Effector CD8-positive, alpha-beta T cell (primary cell): ENCODE data around the gene TIMM22.

Experiments used
- DNase-seq: peaks from one replicate; lab custom pipeline; 2025; lab: John Stamatoyannopoulos, UW

TIMM22 gene

DNA sequence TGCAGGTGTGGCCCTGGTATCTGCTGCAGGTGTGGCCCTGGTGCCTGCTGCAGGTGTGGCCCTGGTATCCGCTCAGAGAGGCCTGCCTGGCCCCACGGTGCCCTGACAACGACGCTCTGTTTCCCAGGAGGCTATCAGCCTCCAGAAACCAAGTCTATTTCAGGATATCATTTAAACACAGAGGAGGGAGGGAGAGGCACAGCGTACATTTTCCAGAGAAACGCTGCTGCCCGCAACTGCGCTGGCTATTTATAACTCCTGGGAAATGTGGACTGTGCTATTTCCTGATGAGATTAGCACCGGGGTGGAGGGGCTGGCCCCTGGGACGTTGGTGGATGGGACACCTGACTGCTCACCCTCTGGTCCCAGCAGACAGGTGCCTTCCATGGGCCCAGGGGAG, 22.5 kb downstream of the TIMM22 start:
- DNase-seq, result no peak

DNA sequence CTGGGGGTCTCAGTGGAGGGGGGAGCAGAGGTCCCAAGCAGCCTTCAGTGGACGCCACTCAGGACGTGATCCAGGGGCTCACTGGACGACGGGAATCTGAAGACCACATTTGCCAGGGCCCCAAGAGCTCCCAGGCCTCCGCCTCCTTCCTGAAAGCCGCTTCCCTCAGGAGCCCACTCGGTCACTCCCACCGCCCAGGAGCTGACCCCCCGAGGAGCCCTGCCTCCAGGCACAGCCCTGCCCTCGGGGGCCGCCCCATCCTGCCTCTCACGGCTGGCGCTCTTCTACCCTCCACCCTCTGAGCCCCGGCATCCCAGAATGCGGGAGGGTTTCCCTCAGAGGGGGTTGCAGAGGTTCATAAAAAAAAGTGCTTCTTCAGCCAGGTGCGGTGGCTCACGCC, 24.2 kb downstream of the TIMM22 start:
- no peak for DNase-seq

DNA sequence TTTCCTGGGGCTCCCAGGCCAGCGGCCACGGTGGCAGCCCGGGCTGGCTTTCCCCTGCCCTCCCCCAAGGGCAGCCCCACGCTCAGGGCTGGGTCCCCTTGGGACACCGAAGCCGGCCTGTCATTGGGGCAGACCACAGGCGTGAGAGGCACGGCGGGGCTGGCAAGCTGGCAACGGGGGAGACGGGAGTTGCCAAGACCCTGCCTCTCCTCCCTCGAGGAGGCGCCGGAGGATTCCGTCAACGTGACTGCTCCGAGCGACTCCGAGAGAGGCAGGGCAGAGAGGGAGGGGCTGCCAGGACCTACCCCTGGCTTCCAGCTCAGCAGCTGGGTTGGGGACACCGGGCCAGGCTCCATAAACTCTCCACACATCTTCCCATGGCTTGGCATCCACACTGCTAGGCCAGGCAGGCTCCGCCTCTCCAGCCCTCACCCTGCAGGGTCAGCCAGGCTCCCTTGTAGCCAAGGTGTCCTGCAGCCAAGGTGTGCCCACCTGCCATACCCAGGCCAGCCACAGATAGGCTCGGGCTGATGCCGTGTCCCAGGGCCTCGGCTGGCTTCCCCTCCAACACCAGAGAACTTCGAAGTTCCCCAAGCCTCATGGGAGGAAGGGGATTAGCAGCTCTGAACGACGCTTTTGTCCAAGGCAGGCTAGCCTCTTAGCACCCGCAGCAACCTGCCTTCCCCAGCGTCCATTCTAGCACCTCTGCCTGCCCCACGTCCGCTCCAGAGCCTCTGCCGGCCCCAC, 25.5 kb downstream of the TIMM22 start:
- no peak for DNase-seq

DNA sequence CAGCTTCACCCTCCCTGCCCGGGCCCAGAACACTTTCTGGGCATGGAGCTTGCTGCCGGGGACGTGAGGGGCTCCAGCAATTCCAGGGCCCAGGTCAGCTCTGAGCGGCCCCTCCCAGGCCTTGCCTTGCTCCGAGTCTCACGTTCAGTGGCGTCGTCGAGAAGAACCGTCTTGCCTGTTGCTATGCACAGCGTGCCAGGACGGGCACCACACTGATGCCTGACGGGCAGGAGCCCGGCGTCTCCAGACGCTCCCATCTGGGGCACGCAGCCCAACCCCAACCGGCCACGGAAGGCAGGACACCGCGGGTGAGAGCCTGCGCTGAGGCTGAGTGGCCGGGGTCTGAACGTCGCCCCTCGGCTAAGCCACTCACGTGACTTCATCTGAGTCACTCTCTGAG, 27.1 kb downstream of the TIMM22 start:
- DNase-seq, result no peak

DNA sequence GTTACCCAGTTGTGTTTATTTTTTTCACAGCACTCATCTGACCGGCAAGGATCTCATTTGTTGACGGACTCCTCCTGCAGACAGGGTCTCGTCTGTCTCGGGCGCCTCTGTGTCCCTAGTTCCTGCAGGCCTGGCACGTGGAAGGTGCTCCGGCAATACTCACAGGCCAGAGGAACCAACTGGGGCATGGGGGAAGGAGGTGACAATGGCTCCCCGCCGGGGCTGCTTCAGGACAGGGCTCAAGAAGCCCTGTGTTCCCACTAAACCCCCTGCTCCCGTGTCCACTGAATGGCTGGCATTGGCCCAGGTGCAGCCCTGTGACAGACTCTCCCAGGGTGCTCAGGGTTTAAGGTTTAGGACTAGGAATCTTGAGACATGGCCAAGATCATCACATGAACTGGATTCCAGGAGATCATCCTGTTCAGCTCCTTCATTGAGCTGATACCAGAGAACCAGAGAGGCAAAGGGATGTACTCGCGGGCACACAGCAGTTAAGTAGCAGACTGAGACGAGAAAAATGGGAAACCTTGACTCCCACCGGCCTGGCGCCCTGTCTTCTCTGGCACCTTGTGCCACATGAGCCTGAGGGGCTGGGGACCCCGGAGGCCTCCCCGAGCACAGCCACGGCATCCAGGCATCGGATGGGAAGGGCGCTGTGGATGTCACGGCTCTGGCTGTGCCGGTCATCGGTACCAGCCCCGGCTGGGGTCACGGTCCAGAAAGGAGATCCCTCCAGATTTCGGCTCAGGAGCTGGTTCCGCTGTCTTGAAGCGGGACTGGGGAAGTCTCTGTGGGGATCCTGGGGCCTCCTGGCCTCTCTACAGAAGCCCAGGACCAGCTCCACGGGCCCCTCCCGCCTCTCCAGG, 29.0 kb downstream of the TIMM22 start:
- DNase-seq, result no peak

DNA sequence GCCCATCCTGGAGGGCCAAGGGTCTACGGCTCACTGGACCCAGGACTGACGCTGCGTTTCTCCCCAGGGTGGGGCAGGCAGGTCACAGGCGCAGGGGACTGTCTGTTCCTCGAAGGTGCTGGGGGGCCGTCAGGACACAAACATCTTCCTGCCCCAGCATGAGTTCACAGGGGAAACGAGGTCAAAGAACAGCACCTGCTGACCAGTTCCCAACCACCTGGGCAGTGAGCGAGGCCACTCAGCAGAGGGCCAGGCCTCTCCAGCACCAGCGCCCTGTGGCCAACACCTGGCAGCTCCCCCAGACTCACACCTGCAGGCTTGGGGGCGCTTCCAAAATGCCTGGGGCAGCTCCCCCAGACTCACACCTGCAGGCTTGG, 29.7 kb downstream of the TIMM22 start:
- no peak for DNase-seq

DNA sequence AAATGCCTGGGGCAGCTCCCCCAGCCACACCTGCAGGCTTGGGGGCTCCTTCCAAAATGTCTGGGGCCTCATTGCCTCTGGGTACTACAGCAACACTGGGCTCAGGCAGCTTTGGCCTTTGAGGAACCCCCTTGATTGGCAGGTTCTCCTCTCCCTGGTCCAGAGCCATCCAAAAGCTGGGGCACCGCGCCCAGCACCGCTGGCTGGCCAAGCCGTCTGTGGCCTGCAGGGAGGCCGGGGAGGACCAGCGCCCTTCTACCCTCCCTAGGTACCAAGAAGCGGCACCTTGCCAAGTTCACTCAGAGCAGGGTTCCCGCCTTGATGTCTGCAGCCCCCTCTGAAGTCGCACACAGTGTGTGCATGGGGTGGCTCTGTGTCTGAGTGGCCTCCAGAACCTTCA, 30.1 kb downstream of the TIMM22 start:
- no peak for DNase-seq

DNA sequence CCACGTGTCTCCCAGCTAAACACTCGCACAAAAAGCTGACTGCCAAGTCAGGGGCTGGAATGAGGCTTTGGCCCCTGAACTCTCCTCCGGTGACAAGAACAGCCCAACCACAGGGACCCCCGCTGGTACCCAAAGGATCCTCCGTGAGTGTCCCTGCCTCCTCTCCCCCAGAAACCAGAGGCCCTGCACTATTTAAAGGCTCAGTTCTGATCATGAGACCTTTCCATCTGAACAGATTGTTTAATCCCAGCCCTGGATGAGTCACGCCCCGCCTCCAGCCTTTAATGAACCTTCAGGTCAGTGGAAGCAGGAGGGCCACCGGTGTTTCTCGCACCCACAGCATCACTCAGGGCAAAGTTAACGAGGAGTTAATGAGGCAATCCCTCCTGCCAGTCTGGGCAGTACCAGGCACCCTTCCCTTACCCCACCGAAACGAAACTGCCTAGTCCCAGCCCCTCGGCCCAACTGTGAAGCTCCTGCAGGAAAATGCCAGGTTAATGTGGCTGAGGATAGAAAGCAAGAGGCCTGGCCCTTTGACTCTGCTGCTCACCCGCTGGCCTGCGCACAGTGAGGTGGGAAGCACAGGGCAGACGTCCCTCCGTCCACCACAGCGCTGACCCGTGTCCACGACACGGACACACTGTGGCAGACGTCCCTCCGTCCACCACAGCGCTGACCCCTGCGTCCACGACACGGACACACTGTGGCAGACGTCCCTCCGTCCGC, 32.4 kb downstream of the TIMM22 start:
- DNase-seq, result no peak

DNA sequence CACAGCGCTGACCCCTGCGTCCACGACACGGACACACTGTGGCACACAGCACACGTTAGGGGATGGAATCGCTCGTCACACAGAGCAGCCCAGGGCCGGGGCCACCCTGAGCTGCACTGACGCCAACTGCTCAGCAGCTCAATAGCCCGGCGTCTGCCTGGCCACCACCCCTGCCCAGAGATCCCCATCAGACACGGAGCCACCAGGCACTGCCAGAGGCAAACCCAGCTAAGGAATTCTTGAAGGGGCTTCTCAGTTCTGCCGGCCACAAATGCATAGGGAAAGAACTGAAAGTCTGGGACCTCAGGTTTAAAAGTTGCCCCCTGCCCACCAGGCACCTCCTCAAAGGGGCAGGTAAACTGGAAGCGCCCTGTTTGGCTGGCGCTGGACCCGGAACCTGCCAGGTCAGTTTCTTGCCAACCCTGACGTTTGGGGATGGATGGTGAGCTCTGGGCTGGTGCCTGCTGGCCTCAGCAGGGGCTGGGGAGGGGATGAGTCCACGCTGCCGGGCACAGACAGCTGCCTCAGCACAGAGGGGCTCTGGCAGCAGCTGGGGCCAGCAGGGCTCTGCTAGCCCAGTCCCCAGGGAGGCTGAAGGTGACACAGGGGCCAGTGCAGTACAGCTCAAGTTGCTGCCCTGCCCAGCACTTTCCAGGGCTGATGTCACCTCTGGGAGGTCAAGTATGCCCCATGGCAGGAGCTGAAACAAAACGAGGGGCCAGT, 33.2 kb downstream of the TIMM22 start:
- no peak for DNase-seq

DNA sequence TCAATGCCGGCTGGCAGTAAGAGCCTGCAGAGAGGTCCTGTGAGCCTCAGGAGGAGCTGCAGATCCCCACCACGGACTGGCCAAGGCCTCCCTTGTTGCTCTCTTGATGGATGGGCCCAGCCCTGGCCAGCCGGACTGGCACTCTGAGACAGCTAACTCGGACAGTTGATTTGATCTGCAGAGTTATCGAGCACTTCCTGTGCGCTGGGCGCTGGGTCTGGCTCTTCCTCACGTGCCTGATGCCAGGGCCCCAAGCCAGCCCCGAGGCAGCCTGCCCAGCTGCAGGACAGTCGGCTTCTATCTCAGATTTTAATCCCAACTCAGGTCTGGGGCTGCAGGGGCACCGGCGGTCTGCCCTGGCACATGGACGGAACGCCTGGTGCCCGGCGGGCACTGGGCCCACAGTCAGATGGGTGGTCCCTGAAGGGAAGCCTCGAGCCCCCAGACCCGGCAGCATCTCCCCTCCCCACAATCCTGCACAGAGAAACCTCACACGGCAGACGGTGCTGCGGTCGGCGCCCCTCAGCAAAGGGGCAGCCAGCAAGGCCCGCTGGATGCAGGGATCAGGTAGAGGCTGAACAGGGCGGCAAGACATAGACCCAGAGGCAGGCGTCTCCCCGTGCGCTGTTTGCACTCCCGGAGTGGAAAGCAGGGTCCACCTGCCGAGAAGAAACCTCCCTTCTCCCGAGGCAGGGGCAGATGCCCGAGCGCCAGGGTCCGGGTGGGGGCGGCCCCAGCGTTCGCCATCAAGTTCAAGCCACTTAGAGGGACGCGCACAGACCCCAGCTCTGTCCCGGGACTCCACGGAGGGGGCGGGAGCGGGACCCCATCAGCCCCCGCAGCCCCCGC, 34.0 kb downstream of the TIMM22 start:
- no peak for DNase-seq

DNA sequence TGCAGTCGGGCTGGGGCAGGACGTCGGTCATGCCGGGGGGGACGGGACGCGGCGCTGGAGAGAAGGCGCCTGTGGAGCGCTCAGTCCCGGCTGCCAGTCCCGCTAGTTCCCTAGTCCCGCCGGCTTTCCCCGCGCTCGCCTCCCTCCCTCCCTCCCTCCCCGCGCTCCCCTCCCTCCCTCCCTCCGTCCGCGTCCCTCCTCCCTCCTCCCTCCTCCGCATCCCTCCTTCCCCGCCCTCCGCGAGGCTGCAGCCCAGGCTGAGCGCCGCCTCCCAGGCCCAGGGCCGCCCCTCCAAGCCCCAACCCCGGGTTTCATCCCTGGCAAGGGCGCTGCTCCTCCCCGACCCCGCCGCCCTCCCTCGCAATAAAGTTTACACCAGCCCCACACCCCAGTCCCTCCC, 34.8 kb downstream of the TIMM22 start:
- DNase-seq, result no peak

DNA sequence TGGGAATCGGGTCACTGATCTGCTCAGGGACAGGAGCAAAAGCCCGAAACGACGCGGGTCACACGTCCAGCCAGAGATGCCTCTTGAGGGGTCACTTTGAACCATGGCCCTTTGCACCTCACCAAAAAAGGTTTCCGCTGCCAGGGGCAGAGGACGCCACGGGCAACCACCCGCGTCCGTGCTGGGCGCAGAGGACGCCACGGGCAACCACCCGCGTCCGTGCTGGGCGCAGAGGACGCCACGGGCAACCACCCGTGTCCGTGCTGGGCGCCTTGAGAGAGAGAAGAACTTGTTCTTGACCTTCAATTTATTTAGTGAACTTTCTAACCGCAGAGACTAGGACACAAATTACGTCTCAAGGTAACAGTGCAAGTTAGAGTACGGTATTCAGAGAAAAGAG, 35.5 kb downstream of the TIMM22 start:
- DNase-seq, result no peak

DNA sequence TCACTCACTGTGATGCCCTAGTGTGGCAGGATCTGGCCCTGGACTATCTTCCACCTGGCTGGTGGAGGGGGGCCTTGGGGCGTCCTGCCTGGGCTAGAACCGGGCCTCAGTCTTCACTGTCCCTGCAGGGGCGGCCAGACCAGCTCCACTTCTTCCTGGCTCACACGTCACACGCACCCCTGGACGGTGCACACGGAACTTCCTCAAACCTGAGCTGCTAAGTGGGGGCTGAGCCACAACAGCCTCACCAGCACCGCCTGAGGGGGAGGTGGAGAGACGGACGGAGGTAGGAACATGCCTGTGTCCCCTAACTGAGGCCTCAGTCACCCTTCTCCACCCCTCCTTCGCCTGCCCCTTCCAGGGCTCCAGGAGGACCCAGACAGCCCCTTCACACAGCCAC, 36.6 kb downstream of the TIMM22 start:
- DNase-seq, result no peak

DNA sequence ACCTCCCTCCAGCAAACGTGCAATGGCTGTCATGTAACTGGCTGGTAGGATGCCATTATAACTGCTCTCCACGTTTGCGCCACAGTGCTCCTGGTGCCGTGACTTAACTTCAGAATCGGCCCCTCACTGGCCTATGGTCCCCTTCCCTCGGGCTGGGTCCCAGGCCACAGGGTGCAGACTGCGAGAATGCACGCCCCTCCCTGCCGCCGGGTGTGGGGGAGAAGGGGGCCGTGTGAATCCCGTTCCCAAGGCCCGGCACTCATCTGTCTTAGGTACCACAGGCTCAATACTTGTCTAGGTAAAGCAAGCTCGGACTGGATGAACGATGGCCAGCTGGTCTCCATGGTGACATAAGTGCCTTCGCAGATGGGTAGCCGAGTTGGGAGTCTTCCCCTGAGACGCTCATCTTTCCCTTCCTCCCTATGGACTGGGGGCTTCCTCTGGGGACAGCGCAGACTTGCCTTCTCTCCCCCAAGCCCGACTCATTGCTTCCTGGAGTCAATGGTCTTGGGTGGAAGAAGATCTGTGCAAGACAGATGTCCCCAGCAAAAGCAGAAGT, 37.8 kb downstream of the TIMM22 start:
- no peak for DNase-seq

DNA sequence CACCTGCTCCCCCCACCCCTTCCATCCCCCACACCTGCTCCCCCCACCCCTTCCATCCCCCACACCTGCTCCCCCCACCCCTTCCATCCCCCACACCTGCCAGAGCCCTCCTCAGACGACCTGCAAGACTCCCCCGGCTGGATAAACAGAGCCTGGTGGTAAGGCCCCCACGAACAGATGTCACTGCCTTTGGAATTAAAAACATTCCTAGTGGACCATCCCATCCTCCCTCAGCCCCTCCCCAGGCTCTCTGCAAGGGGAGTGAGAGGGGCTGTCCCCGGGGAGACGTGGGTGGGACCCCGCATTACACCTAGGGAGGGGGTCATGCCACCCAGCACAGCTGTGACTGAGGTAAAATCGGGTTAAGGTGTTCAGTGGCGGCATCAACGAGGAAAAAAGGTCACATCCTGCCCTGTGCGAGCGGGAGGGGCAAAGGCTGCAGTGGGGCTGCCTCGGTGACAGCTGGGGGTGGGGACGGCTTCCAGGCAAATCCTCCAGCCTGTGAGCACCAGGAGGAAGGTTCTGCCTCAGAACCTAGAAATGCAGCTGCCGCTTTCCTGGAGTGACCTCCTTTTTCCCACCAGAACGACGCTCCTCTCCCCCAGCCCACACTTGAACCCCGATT, 38.7 kb downstream of the TIMM22 start:
- no peak for DNase-seq

DNA sequence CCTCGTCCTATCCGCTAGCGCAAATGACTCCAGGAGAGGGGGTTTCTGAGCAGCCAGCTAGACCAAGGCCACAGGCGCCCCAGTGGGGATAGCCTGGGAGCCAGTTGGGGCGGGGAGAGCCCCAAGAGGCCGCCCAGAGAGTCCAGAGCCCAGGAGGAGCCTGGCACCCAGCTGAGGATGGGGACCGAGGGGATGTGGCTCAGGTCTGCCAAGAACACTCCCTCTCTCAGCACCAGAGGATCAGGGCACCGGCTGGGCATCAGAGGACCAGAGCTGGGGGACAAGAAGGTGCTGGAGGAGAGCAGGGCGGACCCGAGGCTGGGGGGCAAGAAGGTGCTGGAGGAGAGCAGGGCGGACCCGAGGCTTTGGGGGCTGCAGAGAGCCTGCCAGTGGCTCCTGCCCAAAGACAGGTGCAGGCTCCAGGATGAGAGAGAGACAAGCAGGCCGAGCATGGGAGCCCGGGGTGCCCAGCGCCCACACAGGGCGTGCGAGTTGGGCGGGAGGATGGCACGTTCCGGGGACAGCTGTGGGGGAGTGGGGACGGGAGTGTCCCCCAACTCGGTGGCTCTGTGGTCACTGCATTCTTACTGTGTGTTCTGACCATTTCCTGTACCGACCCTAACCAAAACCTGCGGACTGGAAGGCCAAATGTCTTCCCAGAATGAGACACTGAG, 39.4 kb downstream of the TIMM22 start:
- DNase-seq, result no peak

DNA sequence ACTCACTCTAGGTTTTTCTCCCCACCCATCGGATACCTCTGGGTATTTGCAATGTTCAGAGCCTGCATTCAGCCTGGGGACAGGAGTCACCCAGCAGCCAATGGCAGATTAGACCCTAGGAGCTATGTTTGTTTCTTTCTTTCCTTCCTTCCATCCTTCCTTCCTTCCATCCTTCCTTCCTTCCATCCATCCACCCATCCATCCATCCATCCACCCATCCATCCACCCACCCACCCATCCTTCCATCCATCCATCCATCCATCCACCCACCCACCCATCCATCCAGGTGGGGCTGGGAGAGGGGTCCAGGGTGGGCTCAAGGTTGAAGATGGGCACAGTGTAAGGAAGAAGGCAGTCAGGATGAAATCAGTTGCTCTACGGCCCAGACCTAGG, 39.9 kb downstream of the TIMM22 start:
- no peak for DNase-seq

DNA sequence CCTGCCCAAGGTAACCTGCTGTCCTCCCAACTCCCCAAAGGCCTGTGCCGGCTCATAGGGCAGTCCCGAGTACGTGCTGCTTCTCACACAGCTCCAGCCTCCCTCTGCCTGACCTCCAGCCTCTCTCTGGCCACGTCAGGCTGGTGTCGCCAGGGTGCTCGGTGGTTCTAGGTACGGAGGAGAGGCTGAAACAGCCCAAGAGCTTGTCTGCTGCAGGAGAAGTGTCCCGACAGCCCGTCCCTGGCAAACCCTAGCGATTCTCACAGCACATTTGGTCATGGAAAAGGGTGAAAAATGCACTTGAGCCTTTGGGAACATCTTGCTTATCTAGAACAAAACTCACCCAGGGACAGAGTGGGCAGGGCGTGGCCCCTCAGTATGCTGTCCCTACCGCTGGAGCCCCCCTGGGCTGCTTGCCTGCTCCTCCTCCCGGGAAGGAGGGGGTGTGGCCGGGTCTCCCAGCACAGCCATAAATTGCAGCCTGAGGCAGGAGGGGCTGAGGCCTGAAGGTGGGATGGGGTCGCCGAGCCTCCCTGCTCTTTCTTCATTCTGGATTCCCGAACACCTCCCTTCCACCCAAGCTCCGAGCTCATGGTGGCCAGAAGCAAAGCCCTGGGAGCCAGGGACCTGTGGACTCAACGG, 40.4 kb downstream of the TIMM22 start:
- no peak for DNase-seq

DNA sequence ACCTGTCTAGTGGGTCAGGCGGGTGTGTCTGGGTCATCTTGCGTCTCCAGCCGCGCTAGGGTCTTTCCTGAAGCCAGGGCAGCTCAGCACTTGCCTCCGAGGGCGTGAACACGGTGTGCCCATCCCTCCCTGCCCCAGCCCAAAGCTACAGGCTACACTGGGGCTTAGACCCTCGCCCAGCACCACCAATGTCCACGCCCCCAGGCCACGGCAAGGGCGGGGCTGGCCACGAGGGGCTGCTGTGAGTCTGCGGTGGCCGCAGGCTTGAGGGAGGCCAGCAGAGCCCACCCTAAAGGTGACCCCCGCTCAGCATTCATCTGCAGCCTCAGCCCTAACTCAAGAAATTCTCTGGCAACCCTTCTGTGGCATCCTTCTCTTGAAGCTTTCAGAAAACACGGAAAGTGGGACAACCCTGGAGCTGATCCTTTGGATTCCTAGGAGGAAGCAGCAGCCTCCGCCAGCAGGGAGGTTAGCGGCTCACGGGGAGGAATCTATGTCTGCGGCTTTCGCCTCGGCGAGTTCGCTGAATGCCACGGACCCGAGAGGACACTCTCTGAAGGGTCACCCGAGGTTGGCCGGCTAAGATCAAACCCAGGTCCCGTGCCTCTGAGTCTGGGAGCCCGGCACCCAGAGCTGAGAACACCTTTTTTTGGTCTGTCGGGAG, 41.7 kb downstream of the TIMM22 start:
- no peak for DNase-seq
